Natural killer cell (primary cell): ENCODE results near the gene ATP1B1. TPM values are rescaled to one million over a fixed set of nuclear protein-coding genes. Genes with fewer than 3 reads are reported as not detected.

Source experiments
- ATAC-seq, 3 donors: fragments of 150-1000 bp in 2 of 3; fragments of 200-7000 bp in 1 of 3; cut with Tn5 transposase; 1 replicate in 1 of 3; 2 replicates in 2 of 3; pipeline ENCODE4 v1.10.0; 2021; ENCODE audit warnings: mild to moderate bottlenecking in 2 of 3, moderate library complexity in 2 of 3
- DNase-seq, 2 donors: peaks; one replicate each; pipeline versions ENCODE4 v3.0.0 to v3.0.0-alpha.2; 2013 to 2021; ENCODE audit warnings: mixed read lengths in 1 of 2
- H3K27ac ChIP-seq: one replicate; pipeline ENCODE4 v1.5.1; 2013; ENCODE audit warnings: mild to moderate bottlenecking, low read length
- H3K27me3 ChIP-seq: one replicate; pipeline ENCODE4 v1.6.1; 2013; ENCODE audit warnings: low read length; ENCODE audit not compliant: control insufficient read depth, insufficient read depth
- H3K36me3 ChIP-seq: one replicate; pipeline ENCODE4 v1.6.1; 2013; ENCODE audit warnings: low read length; ENCODE audit not compliant: control insufficient read depth, insufficient read depth
- H3K4me1 ChIP-seq: one replicate; pipeline ENCODE4 v1.6.1; 2013; ENCODE audit warnings: low read length; ENCODE audit not compliant: control insufficient read depth, insufficient read depth
- H3K4me3 ChIP-seq: one replicate; pipeline ENCODE4 v1.5.1; 2013; ENCODE audit warnings: low read length
- H3K9me3 ChIP-seq: one replicate; pipeline ENCODE4 v1.6.1; 2013; ENCODE audit warnings: low read length; ENCODE audit not compliant: control insufficient read depth, insufficient read depth
- H3K27ac Mint-ChIP-seq, 2 donors: one replicate each; pipeline ENCODE4 v1.8.0; 2022; ENCODE audit warnings: mild to moderate bottlenecking in 2 of 2, mixed read lengths in 2 of 2, moderate library complexity in 1 of 2
- H3K27me3 Mint-ChIP-seq, 2 donors: one replicate each; pipeline ENCODE4 v1.8.0; 2022; ENCODE audit warnings: low read depth in 2 of 2, mixed read lengths in 2 of 2
- H3K36me3 Mint-ChIP-seq: one replicate; pipeline ENCODE4 v1.8.0; 2022; ENCODE audit warnings: mixed read lengths
- H3K4me1 Mint-ChIP-seq, 2 donors: one replicate each; pipeline ENCODE4 v1.8.0; 2022; ENCODE audit warnings: mixed read lengths in 2 of 2
- H3K4me3 Mint-ChIP-seq: one replicate; pipeline ENCODE4 v1.8.0; 2022; ENCODE audit warnings: mild to moderate bottlenecking, moderate library complexity, mixed read lengths
- H3K9me3 Mint-ChIP-seq, 2 donors: one replicate each; pipeline ENCODE4 v1.8.0; 2022; ENCODE audit warnings: mixed read lengths in 2 of 2
- WGBS: methylation state at CpG from one replicate; pipeline ENCODE4 v1.1.7; 2013; ENCODE audit warnings: missing lambda C conversion rate; ENCODE audit not compliant: insufficient coverage; 5-methylcytosine and 5-hydroxymethylcytosine counted together
- intact Hi-C: fragments of 100-400 bp; cut with micrococcal nuclease; formaldehyde crosslinking; loops from one replicate; pipeline ENCODE4 v1.14.2; 2022
- total RNA-seq, 4 donors: library from RNA; stranded (reverse); fragments of 120-200 nt in 1 of 4; gene quantifications; one replicate each; pipeline versions ENCODE4 v1.2.3 to v1.2.4, GENCODE V29; 2013 to 2022
- TF ChIP-seq, protein P1 (sequence below): fragments of 200-600 bp; IDR thresholded peaks from one replicate; pipeline ENCODE4 v1.8.0; 2022; ENCODE audit warnings: antibody characterized with exemption

The ATP1B1 gene
- total RNA-seq, 3 donors from 2014 or later (not counting 1 experiment from before 2014, with no cell fraction given): 3.4 to 10.4 (median 4.9) TPM

DNA sequence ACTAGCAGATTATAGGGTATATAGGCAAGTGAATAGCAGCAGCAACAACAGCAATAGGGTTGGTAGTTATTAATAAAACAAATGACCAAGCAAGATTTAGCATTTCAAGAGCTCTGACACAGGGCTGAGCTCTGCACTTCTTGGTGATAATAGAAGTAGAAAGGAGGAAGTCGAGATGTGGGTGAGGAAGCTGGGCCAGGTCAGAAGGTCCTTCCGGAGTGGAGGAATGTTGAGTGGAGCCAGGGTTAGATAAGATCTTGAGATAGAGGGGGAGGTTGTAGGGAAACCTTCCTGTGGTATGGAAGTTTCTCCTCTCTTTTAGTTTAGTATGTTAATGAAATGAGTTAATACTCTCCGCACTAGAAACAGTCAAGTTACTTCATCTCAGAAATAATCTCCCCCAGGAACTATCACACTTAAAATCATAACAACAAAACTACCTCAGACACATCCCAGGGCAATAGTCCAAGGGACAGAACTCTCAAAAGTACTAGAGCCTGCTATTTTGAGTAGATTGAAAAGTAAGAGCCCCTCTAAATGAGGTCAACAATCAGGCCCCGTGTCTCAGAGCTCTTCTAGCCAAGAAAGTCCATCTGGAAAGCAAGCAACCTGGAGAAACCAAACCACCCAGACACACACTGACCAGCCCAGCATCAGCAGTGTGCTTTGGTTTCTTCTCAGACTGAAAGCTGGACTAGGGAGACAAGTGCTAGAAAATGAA, 45.4 kb upstream of the ATP1B1 start:
- H3K27ac Mint-ChIP-seq: no peak overlapping the region
- no peaks in the 10 kb centered on the region for H3K36me3 Mint-ChIP-seq
- TF ChIP-seq, protein P1, sequence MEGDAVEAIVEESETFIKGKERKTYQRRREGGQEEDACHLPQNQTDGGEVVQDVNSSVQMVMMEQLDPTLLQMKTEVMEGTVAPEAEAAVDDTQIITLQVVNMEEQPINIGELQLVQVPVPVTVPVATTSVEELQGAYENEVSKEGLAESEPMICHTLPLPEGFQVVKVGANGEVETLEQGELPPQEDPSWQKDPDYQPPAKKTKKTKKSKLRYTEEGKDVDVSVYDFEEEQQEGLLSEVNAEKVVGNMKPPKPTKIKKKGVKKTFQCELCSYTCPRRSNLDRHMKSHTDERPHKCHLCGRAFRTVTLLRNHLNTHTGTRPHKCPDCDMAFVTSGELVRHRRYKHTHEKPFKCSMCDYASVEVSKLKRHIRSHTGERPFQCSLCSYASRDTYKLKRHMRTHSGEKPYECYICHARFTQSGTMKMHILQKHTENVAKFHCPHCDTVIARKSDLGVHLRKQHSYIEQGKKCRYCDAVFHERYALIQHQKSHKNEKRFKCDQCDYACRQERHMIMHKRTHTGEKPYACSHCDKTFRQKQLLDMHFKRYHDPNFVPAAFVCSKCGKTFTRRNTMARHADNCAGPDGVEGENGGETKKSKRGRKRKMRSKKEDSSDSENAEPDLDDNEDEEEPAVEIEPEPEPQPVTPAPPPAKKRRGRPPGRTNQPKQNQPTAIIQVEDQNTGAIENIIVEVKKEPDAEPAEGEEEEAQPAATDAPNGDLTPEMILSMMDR: no peak
- H3K4me1 Mint-ChIP-seq: peaks cover 0 to 7% of the 10 kb centered on the region in 2 donors
- H3K4me1 ChIP-seq: no peaks in the 10 kb centered on the region
- DNase-seq (no peak), ATAC-seq (no peak)
- H3K27ac ChIP-seq: no peak overlapping the region
- H3K4me3 ChIP-seq: no peak overlapping the region
- H3K9me3 ChIP-seq: peaks cover 3% of the 10 kb centered on the region
- H3K27me3 ChIP-seq: no peaks in the 10 kb centered on the region
- no peaks in the 10 kb centered on the region for H3K36me3 ChIP-seq
- no peak overlapping the region for H3K4me3 Mint-ChIP-seq
- WGBS: 18% methylated on average over 3 of the region's 4 CpGs
- intact Hi-C loops: no loop called here
- no peaks in the 10 kb centered on the region for H3K9me3 Mint-ChIP-seq
- H3K27me3 Mint-ChIP-seq: peaks cover 2 to 15% of the 10 kb centered on the region in 2 donors

DNA sequence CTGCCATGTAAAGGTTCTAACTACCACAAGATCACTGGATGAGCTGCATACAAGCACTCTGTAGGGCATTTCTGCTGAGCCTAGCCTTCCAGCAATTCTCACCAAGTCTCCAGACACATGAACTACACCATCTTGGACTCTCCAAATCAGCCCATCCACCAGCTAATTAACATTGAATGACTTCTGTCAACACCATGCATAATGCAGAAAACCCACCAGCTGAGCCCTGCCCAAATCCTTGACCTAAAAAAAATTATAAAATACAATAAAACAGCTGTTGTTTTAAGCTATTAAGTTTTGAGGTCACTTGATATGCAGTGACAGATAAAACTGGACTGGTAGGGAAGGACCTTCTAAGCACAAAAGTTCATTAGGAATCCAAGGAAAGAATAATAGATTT, 44.3 kb upstream of the ATP1B1 start:
- peaks cover 2 to 10% of the 10 kb centered on the region in 2 donors for H3K27me3 Mint-ChIP-seq
- Histone ChIP-seq H3K27me3 (no peaks in the 10 kb centered on the region), H3K4me1 (no peaks in the 10 kb centered on the region), H3K36me3 (no peaks in the 10 kb centered on the region), H3K9me3 (peaks cover 3% of the 10 kb centered on the region), H3K4me3 (no peak overlapping the region), H3K27ac (no peak overlapping the region)
- no peak overlapping the region for H3K27ac Mint-ChIP-seq
- intact Hi-C loops: no loop called here
- peaks cover 5% of the 10 kb centered on the region for H3K36me3 Mint-ChIP-seq
- DNase-seq (no peak), ATAC-seq (no peak)
- TF ChIP-seq, protein P1: no peak
- no peak overlapping the region for H3K4me3 Mint-ChIP-seq
- H3K4me1 Mint-ChIP-seq: peaks cover 0 to 7% of the 10 kb centered on the region in 2 donors
- H3K9me3 Mint-ChIP-seq: peaks cover 2 to 3% of the 10 kb centered on the region in 2 donors

DNA sequence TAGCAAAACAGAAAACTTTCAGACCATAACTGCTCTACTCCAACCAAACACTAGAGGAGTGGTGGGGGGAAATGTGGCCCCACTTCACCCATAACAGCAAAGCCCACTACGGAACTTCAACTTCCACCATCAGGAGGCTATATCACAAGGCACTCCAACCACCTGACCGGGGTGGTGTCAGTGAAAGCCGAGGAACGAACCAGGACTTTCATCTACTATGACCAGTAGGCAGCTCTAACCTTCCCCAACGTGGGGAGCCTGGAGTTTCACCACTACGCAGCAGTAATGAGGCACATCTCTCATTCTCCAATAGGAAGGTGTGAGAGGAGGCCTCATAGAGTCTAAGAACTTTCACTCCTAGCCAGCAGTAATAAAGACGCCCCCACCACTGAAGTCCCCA, 42.4 kb upstream of the ATP1B1 start:
- peaks cover 2 to 3% of the 10 kb centered on the region in 2 donors for H3K9me3 Mint-ChIP-seq
- peaks cover 3% of the 10 kb centered on the region for H3K9me3 ChIP-seq
- DNase-seq (no peak), ATAC-seq (no peak)
- H3K27me3 Mint-ChIP-seq: peaks cover 0 to 4% of the 10 kb centered on the region in 2 donors
- H3K4me3 Mint-ChIP-seq: no peak overlapping the region
- H3K4me1 Mint-ChIP-seq: peaks cover 0 to 7% of the 10 kb centered on the region in 2 donors
- intact Hi-C loops: no loop called here
- no peaks in the 10 kb centered on the region for H3K4me1 ChIP-seq
- TF ChIP-seq, protein P1: no peak
- 88% methylated on average over 5 of the region's 7 CpGs for WGBS
- peaks cover 8% of the 10 kb centered on the region for H3K36me3 Mint-ChIP-seq
- no peak overlapping the region for H3K27ac Mint-ChIP-seq
- H3K27ac ChIP-seq: no peak overlapping the region
- H3K36me3 ChIP-seq: no peaks in the 10 kb centered on the region
- no peaks in the 10 kb centered on the region for H3K27me3 ChIP-seq
- no peak overlapping the region for H3K4me3 ChIP-seq

DNA sequence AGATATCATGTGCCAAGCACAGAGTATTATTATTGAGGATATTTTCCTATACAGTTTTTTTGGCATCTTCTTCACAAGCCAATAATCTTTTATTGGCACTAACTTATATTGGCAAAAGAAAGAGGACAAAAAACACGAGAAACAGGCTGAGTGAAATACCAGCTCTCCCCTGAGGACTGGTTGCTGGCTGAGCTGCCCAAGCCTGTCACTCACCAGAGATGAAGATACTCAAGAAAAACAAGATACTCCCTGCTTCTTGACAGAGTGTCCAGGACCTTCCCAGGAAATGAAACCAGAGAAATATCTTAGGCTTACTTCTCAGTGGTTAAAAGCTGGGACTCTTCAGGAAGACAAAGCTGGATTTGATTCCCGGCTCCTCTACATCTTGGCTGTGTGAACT, 35.9 kb upstream of the ATP1B1 start:
- H3K9me3 ChIP-seq: no peaks in the 10 kb centered on the region
- H3K27ac ChIP-seq: no peak overlapping the region
- H3K4me1 Mint-ChIP-seq: no peaks in the 10 kb centered on the region
- H3K27ac Mint-ChIP-seq: no peak overlapping the region
- ATAC-seq (no peak), DNase-seq (no peak)
- no peak overlapping the region for H3K4me3 Mint-ChIP-seq
- no peaks in the 10 kb centered on the region for H3K36me3 ChIP-seq
- peaks cover 2 to 3% of the 10 kb centered on the region in 2 donors for H3K9me3 Mint-ChIP-seq
- intact Hi-C loops: no loop called here
- peaks cover 8% of the 10 kb centered on the region for H3K36me3 Mint-ChIP-seq
- TF ChIP-seq, protein P1: no peak
- no peaks in the 10 kb centered on the region for H3K4me1 ChIP-seq
- no peaks in the 10 kb centered on the region for H3K27me3 ChIP-seq
- H3K4me3 ChIP-seq: no peak overlapping the region
- 91% methylated on average over 2 of the region's 2 CpGs for WGBS
- peaks cover 0 to 12% of the 10 kb centered on the region in 2 donors for H3K27me3 Mint-ChIP-seq
